Raji (cell line): Measurements from ENCODE around the gene A2ML1.

Experiments
- POLR2A ChIP-seq: IDR thresholded peaks from 2 replicates; pipeline ENCODE4 v1.6.1; 2011; ENCODE audit warnings: low read depth, low read length, control low read depth; ENCODE audit not compliant: insufficient read depth

Gene A2ML1

DNA sequence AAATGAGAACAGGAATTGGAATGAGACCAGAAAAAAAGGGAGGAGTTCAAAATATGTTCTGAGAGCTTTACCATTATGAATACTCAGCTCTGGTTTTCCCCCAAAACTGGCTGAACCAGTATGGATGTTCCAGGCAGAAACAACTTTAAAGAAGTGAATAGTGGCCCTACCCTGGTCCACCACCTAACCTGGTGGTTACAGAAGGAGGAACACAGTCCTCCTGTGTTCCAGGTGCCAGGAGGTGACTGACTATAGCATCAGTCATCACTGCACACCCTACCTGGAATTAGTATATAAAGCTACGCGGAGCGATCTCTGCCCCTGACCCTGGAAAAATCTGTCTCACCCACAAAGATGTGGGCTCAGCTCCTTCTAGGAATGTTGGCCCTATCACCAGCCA is at the start of gene A2ML1:
TSS of gene A2ML1 (plus strand) at position 324 of the 400 bp plus-strand sequence. CDS start at position 355, 31 bp downstream.
- TF ChIP-seq POLR2A, result no peak

DNA sequence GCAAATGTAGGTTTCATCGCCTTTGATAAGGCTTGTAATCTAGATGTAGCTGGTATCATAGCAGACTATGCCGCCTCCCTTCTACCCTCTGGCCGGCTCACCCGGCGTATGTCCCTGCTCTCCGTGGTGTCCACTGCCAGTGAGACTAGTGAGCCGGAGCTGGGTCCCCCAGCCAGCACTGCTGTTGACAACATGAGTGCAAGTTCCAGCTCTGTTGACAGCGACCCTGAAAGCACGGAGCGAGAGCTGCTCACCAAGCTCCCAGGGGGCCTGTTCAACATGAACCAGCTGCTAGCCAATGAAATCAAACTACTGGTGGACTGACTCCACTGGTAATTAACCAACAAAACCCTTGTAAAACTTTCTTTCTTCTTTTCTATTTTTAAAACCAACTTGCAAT is 49.0 kb upstream of the A2ML1 start:
- no peak for TF ChIP-seq POLR2A

DNA sequence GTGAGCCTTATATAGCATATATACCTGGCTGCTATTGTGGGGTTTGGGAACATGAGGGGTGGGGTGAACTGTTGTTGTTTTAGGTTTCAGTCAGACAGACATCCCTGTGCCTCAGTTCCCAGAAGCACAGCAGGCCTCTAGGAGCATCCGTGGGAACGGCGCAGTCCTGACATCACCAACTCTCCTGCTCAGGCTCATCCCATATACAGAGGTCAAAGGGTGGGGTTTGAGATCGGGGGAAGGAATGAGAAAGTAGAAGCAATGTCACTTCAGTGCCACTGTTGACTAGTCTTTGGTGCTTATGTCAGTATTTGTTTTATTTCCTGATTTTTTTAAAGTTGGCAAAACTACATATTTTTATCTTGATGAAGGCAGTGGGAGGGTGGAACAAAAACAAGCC is 43.1 kb upstream of the A2ML1 start:
- no peak for TF ChIP-seq POLR2A

DNA sequence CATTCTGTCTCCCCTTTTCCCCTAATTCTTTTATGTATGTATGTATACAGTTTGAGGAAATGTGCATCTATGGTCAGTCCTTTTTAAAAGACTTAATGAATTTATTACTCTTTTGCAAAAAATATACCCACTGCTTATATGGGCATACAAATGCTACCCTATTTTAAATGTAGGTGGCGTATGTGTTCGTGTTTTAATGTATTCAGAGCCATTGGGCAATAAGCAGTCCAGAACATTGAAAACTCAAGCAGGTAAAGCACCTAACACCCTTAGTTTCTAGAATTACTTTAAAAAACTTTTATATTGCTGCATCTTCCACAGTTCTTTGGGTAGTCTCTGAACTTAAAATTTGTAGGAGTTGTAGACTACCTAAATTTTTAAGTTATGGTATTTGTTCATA is 42.6 kb upstream of the A2ML1 start:
- no peak for TF ChIP-seq POLR2A

DNA sequence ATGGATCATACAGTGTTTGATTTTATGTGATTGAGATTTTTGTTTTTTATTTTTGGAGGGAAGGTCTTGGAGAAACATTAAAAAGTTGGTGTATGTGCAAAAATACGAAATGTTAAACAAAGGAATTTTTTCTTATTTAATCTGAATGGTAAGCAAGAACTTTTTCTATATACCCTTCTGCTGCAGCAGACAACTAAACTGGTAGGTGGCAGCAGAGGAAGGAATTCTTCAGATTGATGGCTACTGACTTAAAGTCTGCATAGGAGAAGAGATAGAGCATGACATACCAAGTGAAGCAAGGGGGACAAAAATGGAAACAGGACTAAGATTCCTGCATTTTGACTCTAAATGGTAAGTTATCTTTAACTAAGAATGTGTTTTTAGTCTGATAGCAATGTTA is 42.0 kb upstream of the A2ML1 start:
- no peak for TF ChIP-seq POLR2A

DNA sequence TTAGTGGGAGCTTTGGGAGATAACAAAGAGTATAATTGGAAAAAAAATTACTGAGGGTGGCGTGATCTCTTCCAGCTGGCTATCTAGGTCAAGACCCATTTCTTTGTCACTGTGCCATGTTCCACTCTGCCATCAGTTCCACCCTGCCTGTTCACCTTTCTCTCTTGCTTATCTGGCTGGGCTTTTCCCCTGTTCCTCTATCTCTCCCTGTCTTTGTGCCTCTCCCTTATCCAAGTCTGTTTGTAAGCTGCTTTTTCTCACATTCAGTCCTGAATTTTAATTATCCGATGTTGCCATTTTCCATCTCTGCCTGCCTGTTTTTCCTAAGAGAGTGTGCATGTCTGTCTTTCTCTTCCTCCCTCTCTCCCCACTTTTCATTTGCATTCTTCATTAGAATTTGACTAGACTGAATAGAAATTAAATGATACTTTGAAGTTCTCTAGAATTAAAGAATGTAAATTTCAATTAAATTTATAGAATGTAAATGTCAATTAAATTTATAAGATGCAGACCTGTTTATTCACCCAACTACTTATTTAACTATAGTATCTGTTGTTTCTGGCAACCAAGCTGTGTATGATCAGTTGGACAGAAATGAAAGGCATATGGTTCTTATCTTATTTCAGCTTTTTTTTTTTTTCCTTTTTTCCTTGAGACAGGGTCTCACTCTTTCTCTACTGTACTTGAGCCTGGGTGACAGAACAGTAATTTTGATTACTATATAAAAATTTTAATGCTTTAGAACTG is 40.9 kb upstream of the A2ML1 start:
- TF ChIP-seq POLR2A, result no peak

DNA sequence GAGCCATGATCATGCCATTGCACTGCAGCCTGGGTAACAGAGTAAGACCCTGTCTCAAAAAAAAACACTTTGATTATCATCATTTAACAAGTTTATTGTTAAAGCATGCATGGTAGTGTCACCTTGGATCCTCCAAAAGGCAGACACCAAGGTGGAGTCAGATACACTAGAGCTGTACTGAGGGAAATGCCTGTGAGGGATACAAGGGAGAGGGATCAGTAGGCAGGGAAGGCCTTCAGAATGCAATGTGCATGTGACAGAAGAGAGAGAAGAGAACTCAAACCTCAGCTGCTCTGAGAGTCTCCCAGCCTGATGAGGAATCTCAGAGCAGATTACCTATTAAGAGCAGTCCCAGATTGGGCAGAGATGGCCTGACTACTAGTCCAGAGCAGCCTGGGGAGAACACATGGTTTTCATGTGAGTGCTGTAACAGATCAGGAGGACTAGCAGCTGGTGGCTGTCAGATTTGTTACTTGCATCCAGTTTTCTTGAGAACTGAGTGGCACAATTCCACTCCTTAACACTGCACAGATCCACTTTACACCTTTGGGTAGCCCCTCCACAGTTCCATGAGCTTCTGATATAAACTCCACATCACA is 38.0 kb upstream of the A2ML1 start:
- TF ChIP-seq POLR2A, result no peak

DNA sequence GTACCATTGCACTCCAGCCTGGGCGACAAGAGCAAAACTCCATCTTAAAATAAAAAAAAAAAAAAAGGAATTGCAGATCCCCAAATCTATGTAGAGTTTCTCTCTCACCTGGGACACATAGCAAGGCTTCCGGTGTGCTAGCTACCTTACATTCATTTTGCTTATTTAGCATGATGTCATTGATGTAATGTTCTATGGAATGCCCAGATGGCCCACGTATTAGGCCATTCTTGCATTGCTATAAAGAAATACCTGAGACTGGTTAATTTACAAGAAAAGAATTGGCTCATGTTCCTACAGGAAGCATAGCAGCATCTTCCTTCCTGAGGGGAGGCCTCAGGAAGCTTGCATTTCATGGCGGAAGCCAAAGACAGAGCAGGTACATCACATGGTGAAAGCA is 36.9 kb upstream of the A2ML1 start:
- no peak for TF ChIP-seq POLR2A

DNA sequence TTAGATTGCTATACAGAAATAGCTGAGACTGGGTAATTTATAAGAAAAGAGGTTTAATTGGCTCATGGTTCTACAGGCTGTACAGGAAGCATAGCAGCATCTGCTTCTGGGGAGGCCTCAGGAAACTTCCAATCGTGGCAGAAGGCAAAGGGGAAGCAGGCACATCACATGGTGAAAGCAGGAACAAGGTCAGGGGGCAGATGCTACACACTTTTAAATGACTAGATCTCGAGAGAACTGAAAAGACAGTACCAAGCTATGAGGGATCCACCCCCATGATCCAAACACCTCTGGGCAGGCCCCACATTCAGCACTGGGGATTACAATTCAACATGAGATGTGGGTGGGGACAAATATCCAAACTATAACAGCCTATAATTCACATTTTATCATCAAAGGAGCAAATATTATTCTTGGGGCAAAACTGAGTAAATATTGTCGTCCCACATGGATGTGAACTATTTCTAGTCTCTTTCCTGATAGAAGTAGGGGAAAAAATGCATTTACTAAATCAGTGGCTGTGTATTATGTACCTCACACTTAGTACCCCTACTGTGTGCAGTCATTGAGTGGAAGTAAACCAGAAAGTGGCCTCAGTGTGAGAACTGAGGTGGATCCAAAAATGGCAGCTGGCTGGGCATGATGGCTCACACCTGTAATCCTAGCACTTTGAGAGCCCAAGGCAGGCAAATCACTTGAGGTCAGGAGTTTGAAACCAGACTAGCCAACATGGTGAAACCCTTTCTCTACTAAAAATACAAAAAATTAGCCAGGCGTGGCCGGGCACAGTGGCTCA is 25.4 kb upstream of the A2ML1 start:
- no peak for TF ChIP-seq POLR2A

DNA sequence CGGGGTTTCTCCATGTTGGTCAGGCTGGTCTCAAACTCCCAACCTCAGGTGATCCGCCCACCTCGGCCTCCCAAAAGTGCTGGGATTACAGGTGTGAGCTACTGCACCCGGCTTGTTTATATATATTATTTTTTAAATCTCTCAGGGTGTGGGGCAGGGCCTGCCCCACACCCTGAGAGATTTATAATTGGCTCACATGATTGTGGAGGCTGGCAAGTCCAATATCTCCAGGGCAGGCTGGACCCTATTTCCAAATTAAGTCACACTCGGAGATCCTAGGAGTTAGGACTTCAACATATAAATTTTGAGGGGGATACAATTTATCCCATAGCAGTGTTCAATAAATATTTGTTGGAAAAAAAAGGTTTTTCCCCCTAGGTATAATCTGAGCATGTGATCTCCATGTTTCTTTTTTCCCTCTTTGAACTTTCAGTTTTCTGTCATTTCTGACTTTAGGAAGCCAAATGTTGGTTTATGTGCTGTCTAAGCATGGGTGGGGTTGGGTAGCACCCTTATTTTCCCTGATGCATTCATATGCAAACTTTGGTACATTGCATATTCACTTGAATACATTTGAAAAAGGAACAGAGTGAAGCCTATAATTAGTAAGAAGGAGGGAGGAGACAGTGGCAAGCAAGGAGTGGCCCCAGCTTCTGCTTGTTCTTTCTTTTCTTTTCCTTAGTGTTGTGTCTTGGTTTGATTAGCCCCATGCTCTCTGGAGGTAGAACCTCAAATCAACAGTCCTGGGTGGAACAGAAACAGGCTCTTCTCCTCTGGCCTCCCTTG is 8.7 kb upstream of the A2ML1 start:
- no peak for TF ChIP-seq POLR2A

DNA sequence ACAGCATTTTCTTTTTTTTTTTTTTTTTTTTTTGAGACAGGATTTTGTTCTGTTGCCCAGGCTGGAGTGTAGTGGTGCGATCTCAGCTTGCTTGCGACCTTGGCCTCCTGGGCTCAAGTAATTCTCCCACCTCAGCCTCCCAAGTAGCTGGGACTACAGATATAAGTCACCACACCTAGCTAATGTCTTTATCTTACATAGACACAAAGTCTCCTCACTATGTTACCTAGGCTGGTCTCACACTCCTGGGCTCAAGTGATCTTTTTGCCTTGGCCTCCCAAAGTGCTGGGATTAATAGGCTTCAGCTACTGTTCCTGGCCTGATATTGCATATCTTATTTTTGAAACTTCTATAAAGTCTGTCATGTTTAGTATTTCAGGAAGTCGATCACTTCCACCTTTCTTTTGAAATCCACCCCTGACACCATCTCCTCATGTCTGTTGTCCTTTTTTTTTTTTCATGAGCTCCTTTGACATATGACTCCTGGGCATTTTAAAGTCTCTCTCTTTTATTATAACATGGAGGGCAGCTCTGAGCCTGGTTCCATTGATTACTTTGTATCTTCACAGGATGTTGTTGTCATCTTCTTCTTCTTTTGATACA is 5.9 kb upstream of the A2ML1 start:
- TF ChIP-seq POLR2A, result no peak

DNA sequence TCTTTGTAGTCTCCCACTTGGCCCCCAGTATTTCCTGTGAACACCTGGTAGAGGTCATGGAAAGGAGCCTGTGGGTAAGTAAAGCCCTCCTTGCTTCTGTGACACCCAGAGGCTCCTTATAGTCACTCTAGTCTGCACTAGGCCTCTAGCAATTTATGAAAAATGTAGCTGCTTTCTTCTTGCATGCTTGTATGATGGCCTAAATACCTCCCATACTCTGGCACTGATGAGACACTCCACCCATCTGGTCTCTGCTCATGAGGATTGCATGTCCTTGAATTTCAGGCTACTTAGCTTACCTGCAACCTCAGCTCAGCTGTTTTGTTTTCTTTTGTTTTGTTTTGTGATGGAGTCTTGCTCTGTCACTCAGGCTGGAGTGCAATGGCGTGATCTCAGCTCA is 4.6 kb upstream of the A2ML1 start:
- no peak for TF ChIP-seq POLR2A

DNA sequence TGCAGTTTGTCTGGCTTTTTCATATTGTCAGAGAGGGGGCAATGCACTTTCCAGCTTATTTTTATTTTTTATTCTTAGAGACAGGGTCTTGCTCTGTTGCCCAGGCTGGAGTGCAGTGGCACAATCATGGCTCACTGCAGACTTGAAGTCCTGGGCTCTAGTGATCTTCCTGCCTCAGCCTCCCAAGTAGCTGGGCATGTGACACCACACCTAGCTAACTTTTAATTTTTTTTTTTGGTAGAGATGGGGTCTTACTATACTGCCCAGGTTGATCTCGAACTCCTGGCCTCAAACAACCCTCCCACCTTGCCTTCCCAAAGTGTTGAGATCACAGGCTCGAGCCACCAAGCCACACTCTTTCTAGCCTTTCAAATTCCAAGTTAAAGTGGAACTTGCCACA is 3.9 kb upstream of the A2ML1 start:
- TF ChIP-seq POLR2A, result no peak

DNA sequence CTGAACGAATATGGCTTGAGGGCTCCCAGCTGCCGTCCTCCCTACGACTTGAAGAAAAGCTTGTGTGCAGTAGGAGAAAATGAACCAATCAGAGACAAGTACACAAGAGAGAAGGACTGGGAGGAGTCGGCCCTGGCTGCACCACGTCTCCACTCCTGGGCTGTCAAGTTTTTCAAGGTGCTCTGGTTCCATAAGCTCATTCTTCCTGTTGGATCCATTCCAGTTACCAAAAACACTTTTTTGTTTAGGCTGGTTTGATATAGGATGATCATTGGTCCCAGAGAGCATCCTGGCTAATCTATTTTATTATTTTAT is 2.8 kb upstream of the A2ML1 start:
- no peak for TF ChIP-seq POLR2A

DNA sequence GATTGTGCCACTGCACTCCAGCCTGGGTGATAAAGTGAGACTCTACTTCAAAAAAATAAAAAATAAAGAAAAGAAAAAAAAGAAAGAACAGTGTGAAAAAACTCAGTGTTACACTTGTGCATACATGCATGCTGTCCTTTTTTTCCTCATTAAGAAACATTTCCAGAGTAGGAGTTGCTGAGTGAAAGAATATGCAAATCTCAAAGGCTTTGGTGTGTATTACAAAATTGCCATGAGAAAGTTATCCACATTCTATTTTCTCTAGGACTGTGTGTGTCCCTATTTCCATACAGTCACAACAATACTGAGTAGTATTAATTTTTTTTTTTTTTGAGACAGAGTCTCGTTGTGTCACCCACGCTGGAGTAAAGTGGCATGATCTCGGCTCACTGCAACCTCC is 830 bp upstream of the A2ML1 start:
- no peak for TF ChIP-seq POLR2A
